ENCODE measurements around the gene ARL5C.

DNA sequence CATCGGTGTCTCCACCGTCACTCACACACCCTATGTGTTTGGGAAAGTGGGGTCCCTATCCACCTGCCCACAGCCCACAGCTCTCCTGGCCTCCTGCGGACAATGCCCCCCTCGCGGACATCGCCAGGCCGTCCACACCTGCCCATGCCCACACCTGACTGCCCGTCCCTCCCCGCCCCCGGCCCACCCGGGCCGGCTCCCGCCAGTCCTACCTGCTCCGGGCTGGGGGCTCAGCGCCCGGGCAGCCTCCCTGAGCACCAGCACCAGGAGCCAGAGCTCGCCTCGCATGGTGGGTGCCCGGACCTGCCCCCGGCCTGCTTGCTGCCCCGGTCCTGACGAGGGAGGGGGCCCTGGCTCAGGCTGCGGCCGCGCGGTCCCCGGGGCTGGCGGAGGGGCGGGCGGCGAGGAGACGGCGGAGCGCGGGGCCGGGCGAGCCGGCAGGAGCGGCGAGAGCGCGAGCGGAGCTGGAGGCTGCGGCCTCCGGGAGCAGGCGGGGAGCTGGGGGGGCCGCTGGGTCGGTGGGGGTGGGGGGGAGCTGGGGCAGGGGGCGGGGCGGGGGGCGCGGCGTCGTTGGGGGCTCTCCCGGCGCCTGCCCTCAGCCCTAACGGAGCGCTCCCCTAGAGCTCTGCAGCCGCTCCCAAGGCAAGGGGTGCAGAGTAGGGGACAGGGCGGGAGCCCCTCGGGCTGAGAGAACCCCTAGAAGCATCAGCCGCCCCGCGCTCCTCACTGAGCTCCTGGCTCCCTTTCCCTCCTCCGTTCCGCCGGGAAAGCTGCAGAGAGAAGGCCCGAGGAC is 14.6 kb downstream of the ARL5C start, which contains the start of gene PLXDC1:
- TF ChIP-seq, protein P1, sequence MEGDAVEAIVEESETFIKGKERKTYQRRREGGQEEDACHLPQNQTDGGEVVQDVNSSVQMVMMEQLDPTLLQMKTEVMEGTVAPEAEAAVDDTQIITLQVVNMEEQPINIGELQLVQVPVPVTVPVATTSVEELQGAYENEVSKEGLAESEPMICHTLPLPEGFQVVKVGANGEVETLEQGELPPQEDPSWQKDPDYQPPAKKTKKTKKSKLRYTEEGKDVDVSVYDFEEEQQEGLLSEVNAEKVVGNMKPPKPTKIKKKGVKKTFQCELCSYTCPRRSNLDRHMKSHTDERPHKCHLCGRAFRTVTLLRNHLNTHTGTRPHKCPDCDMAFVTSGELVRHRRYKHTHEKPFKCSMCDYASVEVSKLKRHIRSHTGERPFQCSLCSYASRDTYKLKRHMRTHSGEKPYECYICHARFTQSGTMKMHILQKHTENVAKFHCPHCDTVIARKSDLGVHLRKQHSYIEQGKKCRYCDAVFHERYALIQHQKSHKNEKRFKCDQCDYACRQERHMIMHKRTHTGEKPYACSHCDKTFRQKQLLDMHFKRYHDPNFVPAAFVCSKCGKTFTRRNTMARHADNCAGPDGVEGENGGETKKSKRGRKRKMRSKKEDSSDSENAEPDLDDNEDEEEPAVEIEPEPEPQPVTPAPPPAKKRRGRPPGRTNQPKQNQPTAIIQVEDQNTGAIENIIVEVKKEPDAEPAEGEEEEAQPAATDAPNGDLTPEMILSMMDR (optimal IDR thresholded peaks at IDR 0.05 in 1 of 3, IDR thresholded peaks at IDR 0.05 in 1 of 3, conservative IDR thresholded peaks at IDR 0.05 in 1 of 3; ENCODE audit: extremely low read depth in 1 of 3, insufficient read depth in 2 of 3, low read length in 3 of 3): no peak
- TF ChIP-seq EZH2 (IDR thresholded peaks at IDR 0.05; ENCODE audit: low read length): no peak
